ENCODE results near the gene AK8. TPM values are rescaled to one million over a fixed set of nuclear protein-coding genes. Genes with fewer than 3 reads are reported as not detected.

AK8 gene
- total RNA-seq, 2 experiments from 2014 or later, result 0.27 TPM; not detected in 1

DNA sequence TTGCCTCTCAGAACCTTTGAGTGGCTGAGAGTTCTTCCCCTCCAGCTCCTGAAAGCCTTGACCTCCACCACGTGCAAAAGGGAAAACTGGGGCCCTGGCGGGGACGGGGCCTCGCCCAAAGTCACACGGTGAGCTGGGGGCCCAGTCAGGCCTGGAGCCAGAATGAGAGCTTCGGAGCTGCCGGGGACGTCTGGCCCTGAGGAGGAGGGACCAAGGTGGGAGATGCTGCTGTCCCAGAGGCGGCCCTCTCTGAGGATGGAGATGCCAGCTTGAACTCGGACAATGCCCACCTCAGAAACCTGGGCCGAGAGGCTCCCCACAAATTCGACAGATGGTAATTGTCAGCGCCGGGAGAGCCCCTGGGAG is 643 bp downstream of the AK8 start:
- Histone ChIP-seq H3K4me2 (ENCODE audit: low read length) (peak overlapping the region; percentile 85), H3K27ac (ENCODE audit: low read depth, low read length, poor library complexity, severe bottlenecking) (no peak overlapping the region), H3K4me1 (ENCODE audit: insufficient read depth, low read length, poor library complexity, severe bottlenecking) (peaks cover 5% of the 10 kb centered on the region), H3K4me3 (ENCODE audit: low read depth, low read length, poor library complexity, severe bottlenecking) (peak overlapping the region; percentile 97), H3K36me3 (ENCODE audit: insufficient read depth, low read length) (no peaks in the 10 kb centered on the region), H3K9me2 (ENCODE audit: insufficient read depth, low read length) (no peaks in the 10 kb centered on the region), H3K9me3 (ENCODE audit: low read length) (no peaks in the 10 kb centered on the region), H4K20me1 (ENCODE audit: insufficient read depth, low read length) (no peaks in the 10 kb centered on the region), H3K79me2 (ENCODE audit: insufficient read depth, low read depth, low read length) (no peaks in the 10 kb centered on the region), H2AFZ (ENCODE audit: low read length) (peak overlapping the region; percentile 100)
- BruUV-seq (replicated peaks), result no TSS peak
- intact Hi-C loops (cut with micrococcal nuclease; ENCODE audit: unreplicated experiment), result no loop called here
- no peak for DNase-seq (ENCODE audit: low spot score)
- no peak for TF ChIP-seq EZH2phosphoT487 (IDR thresholded peaks at IDR 0.05; ENCODE audit: borderline replicate concordance, low read depth, low read length)
- TF ChIP-seq, protein P1, sequence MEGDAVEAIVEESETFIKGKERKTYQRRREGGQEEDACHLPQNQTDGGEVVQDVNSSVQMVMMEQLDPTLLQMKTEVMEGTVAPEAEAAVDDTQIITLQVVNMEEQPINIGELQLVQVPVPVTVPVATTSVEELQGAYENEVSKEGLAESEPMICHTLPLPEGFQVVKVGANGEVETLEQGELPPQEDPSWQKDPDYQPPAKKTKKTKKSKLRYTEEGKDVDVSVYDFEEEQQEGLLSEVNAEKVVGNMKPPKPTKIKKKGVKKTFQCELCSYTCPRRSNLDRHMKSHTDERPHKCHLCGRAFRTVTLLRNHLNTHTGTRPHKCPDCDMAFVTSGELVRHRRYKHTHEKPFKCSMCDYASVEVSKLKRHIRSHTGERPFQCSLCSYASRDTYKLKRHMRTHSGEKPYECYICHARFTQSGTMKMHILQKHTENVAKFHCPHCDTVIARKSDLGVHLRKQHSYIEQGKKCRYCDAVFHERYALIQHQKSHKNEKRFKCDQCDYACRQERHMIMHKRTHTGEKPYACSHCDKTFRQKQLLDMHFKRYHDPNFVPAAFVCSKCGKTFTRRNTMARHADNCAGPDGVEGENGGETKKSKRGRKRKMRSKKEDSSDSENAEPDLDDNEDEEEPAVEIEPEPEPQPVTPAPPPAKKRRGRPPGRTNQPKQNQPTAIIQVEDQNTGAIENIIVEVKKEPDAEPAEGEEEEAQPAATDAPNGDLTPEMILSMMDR (conservative IDR thresholded peaks at IDR 0.05; ENCODE audit: low read length), result no peak
- POLR2A ChIA-PET, result interaction anchor here (0.6 kb wide), 1 partner anchor 614 kb away, joined by 4 read pairs; no protein-coding TSS in a partner anchor
- CTCF ChIA-PET (ENCODE audit: unreplicated experiment), result no interaction called here

DNA sequence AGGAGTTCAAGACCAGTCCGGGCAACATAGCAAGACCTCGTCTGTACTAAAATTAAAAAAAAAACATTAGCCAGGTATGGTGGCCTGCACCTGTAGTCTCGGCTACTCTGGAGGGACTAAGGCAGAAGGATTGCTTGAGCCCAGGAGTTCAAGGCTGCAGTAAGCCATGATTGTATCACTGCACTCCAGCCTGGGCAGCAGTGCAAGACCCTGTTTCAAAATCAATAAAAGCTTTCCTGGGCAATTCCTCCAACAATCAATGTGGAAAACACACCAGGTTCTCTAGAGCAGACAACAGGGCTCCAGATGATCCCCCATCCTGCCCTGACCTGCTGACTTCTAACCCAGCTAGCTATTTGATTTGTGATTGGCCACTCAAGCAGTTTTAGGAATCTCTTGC is 1.2 kb downstream of the AK8 start:
- Histone ChIP-seq H3K36me3 (ENCODE audit: insufficient read depth, low read length) (no peaks in the 10 kb centered on the region), H3K4me2 (ENCODE audit: low read length) (peak overlapping the region; percentile 85; the same call in 1 of the 2 replicates), H3K4me1 (ENCODE audit: insufficient read depth, low read length, poor library complexity, severe bottlenecking) (peaks cover 5% of the 10 kb centered on the region), H3K9me2 (ENCODE audit: insufficient read depth, low read length) (no peaks in the 10 kb centered on the region), H3K4me3 (ENCODE audit: low read depth, low read length, poor library complexity, severe bottlenecking) (no peak overlapping the region), H2AFZ (ENCODE audit: low read length) (no peak overlapping the region), H3K79me2 (ENCODE audit: insufficient read depth, low read depth, low read length) (no peaks in the 10 kb centered on the region), H3K27ac (ENCODE audit: low read depth, low read length, poor library complexity, severe bottlenecking) (no peak overlapping the region), H4K20me1 (ENCODE audit: insufficient read depth, low read length) (no peaks in the 10 kb centered on the region), H3K9me3 (ENCODE audit: low read length) (no peaks in the 10 kb centered on the region)
- no peak for TF ChIP-seq EZH2phosphoT487 (IDR thresholded peaks at IDR 0.05; ENCODE audit: borderline replicate concordance, low read depth, low read length)
- TF ChIP-seq, protein P1 (conservative IDR thresholded peaks at IDR 0.05; ENCODE audit: low read length), result no peak
- ChIA-PET CTCF (ENCODE audit: unreplicated experiment) (no interaction called here), POLR2A (no interaction called here)
- DNase-seq (ENCODE audit: low spot score), result no peak
- no TSS peak for BruUV-seq (replicated peaks)
- intact Hi-C loops (cut with micrococcal nuclease; ENCODE audit: unreplicated experiment), result no loop called here

DNA sequence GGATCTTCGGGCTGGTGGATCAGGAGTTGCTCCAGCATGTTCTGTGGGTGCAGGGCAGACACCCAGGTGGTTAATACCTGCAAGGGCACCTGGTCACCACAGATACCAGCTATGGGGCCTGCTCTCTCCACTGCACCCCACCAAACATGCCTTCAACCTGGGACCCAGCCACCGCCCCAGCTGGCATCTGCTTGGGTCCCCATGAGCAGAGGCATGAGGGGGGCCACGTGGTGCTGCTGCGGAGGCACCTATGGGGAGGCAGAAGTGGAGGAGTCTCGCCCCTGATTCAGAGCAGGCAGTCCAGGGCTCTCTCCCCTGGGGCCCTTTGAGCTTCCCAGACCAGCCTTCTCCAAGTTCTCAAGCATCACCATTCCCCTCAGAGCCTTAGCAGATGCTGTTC is 2.9 kb downstream of the AK8 start:
- Histone ChIP-seq H3K4me2 (ENCODE audit: low read length) (no peak overlapping the region), H3K4me3 (ENCODE audit: low read depth, low read length, poor library complexity, severe bottlenecking) (no peak overlapping the region), H3K9me3 (ENCODE audit: low read length) (no peaks in the 10 kb centered on the region), H2AFZ (ENCODE audit: low read length) (no peak overlapping the region), H3K4me1 (ENCODE audit: insufficient read depth, low read length, poor library complexity, severe bottlenecking) (peaks cover 5% of the 10 kb centered on the region), H3K9me2 (ENCODE audit: insufficient read depth, low read length) (no peaks in the 10 kb centered on the region), H4K20me1 (ENCODE audit: insufficient read depth, low read length) (no peaks in the 10 kb centered on the region), H3K79me2 (ENCODE audit: insufficient read depth, low read depth, low read length) (no peaks in the 10 kb centered on the region), H3K36me3 (ENCODE audit: insufficient read depth, low read length) (no peaks in the 10 kb centered on the region), H3K27ac (ENCODE audit: low read depth, low read length, poor library complexity, severe bottlenecking) (no peak overlapping the region)
- intact Hi-C loops (cut with micrococcal nuclease; ENCODE audit: unreplicated experiment), result no loop called here
- BruUV-seq (replicated peaks), result no TSS peak
- CTCF ChIA-PET (ENCODE audit: unreplicated experiment), result no interaction called here
- TF ChIP-seq, protein P1 (conservative IDR thresholded peaks at IDR 0.05; ENCODE audit: low read length), result no peak
- no peak for TF ChIP-seq EZH2phosphoT487 (IDR thresholded peaks at IDR 0.05; ENCODE audit: borderline replicate concordance, low read depth, low read length)
- DNase-seq (ENCODE audit: low spot score), result no peak
- POLR2A ChIA-PET, result interaction anchor here (0.8 kb wide), 1 partner anchor 22 kb away, joined by 5 read pairs; no protein-coding TSS in a partner anchor

Measured in OCI-LY7 (cell line).